Measurements from ENCODE around the gene AQP12A.
A peak's percentile ranks its signal among the peaks of the same experiment; 100 is the strongest.
"Not testable (repeated sequence)": the region's sequence is repeated elsewhere in the genome, so short reads cannot be mapped to it uniquely, and the experiment has no call there.

Gene AQP12A

DNA sequence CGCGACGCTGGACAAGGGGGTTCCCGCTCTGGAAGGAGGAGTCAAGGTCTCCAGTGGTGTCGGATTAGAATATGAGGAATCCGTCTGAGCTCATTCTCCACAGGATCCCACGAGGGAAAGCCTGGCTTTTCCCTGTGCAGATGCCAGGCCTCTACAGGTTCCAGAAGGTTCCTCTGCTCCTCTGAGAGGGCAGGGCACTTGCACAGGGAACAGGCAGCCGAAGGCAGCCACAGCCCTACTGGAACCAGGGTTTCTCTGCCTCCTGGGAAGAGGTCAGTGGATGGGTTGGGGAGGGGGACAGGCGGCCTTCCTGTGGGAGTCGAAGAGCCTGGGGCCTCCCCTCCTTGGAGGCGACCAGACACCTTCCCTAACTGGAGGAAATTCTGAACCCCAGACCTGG is 1.7 kb upstream of the AQP12A start:
- no peak for DNase-seq

DNA sequence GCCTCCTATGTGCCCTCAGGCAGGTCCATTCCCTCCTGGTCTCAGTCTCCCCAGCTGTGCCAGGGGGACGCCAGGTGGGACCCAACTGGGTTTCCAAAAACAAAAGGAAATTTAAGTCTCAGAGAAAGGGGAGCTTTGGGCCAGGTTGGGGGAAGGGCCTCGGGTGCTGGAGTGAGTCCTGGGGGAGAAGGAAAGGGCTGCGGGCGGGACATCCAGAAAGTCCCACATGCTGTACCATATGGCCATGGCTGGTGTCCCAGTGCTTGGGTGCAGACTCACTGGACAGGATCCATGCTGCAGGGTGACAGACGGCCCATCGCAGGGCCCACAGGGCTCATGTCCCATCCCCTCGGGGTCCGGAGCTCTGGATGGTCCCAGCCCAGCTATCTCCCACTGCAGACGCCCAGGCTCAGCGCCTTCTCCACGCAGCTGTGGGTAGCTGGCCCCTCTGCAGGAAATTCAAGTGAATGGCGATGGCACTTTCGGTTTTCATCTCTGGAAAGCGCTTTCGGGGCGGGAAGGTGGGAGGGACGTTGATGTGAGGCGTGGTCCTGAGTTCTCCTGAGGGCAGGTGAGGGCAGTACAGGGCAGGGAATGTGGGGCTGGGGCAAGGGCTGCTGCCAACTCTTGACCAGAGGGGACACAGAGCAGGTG is 1.1 kb upstream of the AQP12A start:
- peak; percentile 40 to 41 for DNase-seq

DNA sequence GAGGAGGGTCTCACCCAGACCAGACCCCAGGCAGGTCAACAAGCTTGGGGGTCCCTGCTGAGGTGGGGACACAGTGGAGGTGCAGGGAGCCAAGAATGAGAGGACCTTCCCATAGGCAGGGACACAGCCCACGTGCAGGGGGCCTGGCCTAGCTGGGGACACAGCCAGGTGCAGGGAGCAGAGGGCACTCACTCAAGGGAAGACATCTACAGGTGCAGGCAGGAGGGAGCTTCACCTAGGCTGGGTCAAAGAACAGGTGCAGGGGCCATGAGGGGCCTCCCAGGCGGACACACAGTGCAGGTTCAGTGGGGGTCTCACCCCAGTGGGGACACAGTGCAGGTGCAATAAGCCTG is 615 bp upstream of the AQP12A start:
- DNase-seq = not testable (repeated sequence)

DNA sequence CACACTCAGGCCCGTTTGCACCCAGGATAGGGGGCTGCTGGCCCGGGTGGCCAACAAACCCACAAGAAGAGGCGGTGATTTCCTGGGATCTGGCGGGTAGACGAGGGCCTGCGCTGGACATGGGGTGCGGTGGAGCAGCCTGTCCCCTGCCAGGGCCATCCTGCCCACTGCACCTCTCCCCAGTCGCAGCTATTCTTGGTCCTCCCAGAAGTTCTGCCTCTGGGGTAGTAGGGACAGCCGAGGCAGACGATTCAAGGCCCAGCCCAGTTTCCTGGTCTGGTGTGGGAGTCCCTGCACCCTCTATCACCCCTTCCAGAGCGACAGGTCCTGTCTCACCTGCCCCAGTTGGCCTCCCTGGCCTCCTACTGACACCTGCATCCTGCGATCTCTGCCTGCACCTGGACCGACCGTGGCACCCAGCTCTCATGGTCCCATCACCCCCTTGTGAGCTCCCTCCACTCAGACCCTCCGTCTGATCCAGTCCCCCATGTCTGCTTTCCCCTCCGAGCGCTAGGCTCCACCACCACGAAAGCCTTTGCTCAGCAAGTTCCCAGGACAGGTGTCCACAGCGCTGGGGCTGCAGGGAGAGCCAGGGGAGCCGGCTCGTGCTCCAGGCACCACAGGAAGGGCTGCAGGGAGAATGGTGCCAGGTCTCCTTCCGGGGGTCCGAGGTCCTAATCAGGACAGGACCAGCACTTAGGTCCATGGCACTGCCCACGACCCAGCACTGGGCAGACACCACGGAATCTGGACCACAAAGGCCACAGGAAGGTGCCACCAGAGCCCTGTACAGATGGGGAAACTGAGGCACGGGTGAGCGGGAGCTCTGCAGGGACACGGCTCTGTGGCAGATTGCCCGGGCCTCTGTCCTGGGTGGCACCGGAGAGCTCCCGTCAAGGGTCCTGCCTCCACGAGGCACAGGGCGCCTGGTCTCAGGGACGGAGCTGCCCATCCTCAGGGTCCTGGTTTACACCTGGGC is 1.2 kb downstream of the AQP12A start:
- not testable (repeated sequence) for DNase-seq

DNA sequence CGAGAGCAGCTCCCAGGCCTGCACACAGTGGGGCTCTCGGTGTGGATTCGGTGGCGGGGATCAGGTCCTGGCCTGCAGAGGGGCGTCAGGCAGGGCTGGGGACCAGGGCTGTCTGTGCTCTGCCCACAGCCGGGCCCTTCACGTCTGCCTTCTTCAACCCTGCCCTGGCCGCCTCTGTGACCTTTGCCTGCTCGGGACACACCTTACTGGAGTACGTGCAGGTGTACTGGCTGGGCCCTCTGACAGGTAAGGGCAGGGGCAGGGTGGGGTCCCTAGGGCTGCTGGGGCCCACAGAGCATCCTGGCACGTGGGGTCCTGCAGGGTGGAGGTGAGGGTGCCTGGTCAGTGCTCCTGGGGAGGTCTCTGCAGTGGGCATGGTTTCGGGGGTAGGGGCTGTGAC is 2.6 kb downstream of the AQP12A start:
- not testable (repeated sequence) for DNase-seq

DNA sequence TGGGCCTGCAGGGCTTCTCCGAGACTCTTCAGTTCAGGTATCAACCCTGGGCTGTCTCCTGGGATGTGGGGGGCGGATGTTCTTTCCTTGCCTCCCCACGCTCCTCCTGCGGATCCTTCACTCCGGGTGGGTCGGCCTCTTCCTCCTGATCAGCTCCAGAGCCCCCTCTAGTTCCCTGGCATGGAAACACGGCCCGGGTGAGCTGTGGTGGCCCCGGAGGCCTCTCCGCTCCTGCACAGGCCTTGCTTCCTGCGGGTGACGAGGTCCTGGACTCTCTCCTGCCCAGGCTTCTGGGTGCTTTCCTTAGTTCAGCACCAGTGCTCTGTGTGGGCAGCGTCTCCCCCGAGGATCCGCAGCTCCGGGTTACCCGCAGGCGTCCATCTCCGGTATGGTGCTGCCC is 3.9 kb downstream of the AQP12A start:
- not testable (repeated sequence) for DNase-seq

DNA sequence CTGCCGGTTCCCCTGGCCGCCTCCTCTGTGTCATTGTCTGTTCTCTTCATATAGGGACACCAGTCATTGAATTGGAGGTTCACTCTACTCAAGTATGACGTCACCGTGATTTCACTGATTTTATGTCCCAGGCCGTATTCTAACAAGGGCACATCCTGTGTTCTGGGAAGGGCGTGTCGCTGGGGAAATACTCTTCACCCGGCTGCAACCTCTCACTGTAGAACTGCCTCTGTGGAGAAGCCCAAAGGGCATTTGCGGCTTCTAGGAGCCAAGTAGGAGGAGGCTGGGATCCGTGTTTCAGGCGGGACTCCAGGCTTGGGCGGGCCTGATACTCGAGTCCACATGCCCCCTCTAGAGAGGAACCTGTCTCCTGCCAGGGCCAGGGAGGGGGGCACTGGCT is 4.8 kb downstream of the AQP12A start:
- DNase-seq = not testable (repeated sequence)

DNA sequence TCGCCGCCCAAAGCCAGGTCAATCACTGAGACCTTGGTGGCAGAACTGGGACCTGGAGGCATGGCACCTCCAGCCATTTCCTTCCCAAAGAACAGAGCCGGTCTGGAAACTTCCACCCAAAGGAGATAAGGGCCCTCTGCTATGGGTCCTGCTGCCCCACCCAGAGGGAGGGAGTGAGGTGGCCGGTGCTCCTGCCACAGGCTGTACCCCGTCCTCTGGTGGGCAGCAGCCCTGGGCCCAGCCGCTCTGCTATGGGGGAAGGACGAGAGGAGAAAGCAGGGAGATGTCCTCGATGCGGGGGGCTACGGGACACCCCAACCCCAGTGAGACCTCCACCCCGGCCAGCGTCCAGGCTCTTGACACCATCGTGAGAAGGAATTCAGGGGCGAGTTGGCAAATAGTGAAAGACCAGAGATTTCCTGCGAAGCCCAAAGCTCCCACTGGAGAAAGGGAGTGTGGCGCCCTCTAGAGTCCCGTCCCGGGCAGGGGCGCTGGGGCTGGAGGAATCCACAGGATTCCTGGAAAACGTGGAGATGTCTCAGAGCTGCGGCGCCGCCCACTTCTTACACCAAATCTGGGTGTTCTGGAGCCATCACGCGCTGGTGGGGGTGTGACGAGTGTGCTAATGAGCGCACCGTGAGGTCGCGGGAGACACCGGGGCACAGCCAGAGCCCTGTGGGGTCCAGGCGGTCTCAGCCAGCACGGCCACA is 7.3 kb downstream of the AQP12A start:
- DNase-seq = not testable (repeated sequence)

DNA sequence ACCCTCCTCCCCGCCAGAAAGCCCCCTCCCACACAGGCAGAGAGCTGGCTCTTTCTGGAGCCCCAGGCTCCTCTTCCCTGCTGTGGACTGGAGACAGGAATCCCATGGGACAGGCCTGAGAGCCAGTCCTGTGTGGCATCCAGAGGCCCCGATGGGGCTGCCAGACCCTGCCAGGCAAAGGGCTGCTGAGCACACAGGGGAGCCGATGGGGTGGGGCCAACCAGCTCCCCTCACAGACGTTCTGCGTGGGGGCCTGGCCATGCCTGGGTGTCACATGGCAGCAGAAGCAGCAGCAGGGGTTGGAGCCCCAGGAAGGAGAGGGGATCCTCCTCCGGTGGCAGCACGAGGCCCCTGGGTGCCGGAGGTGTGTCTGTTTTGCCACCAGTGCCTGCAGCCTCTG is 8.2 kb downstream of the AQP12A start:
- not testable (repeated sequence) for DNase-seq

DNA sequence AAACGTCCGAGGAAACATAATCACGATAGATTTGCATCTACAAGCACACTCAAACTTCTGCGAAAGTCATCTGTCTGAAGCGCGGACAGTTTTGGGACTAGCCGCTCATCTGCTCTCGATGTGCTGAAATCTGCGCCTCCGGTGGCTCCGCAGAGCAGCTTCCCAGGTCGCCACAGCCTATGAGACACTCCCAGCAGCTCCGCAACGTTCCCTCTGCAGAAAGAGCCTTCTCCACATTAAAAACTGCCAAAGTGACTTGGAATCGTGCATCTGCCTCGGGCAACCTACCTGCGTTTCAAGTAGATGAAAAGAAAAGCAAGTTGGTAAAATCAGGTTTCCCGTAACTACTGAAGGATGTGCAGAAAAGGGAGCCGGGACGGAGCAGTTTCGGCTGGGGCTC is 8.9 kb downstream of the AQP12A start:
- DNase-seq = not testable (repeated sequence)

DNA sequence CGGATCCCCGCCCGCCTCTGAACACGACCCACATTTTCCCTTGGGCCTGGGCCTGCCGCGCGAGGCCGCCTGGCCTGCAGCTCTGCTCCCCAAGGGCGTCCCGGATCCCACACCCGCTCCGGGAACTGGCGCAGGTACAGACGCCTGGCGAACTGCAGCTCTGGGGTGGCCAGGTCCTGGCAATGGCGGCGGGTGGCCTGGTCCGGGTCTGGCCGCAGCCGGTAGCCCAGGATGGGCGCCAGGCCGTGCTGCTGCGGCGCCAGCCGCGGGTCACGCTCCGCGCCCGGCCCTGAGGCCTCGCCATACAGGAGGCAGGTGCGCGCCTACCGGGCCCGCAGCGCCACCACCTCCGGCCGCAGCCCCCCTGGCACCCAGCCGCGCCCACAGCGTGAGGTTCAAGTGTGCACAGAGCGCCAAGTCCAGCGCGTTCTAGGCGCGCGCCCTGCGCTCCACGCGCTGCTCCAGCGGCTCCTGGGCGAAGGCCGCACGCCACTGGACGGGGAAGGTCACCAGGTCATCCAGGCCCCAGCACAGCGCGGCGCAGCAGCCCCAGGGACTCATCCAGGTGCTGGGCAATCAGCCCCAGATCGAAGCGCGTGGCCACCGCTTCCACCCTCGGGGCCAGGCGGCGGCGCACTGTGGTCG is 9.5 kb downstream of the AQP12A start:
- no peak for DNase-seq

DNA sequence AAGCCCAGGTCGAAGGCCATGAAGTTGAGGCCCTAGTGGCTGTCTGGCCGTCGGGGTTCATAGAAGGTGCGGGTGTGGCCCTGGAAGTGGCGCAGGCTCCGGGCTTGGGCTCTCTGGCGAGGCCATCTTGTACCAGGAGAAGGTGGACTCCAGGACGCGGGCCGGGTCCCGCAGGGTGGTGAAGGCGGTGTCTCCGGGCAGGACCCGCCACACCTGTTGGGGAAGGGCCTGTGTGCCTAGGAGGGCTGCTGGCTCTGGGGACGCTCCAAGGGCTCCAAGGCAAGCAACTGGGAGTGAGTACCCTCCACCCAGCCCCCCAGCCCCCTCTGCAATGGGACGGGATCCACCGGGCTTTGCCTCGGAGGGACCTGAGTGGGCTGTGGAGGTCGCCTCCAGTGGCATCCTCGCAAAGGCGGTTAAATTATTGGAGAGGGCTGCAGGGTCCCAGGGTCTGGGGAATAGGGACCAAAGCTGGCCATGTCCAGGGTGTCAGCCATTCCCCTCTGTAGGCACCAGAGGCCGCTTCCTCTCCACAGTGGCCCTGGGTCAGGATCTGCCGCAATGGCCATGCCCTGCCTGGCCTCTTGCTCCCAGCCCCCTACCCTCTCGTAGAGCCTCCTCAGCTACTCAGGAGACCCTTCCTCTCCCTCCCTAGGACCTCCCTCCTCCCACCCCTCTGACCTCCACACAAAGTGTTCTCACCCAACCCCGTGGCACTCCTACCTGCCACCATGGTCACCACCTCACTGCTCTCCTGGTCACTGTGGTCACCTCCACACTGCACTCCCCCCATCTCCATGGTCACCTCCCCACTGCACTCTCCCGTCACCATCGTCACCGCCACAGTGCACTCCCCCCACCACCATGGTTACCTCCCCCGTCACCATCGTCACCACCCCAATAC is 10.3 kb downstream of the AQP12A start:
- no peak for DNase-seq

DNA sequence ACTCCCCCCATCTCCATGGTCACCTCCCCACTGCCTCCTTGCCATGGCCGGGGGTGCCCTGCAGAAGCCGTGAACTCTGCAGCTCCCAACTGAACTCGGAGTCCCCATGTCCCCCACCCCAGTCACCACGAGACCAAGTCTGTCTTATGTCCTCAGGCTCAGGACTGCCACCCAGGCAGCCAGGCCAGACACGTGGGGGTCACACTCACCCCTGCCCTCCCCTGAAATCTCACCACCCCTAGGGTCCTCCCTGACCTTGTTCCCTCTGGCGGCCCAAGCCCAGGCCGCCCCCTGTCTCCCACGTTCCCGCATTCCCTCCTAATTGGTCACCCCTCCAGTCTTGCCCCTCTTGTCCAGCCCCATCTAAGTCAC is 11.0 kb downstream of the AQP12A start:
- DNase-seq = no peak

DNA sequence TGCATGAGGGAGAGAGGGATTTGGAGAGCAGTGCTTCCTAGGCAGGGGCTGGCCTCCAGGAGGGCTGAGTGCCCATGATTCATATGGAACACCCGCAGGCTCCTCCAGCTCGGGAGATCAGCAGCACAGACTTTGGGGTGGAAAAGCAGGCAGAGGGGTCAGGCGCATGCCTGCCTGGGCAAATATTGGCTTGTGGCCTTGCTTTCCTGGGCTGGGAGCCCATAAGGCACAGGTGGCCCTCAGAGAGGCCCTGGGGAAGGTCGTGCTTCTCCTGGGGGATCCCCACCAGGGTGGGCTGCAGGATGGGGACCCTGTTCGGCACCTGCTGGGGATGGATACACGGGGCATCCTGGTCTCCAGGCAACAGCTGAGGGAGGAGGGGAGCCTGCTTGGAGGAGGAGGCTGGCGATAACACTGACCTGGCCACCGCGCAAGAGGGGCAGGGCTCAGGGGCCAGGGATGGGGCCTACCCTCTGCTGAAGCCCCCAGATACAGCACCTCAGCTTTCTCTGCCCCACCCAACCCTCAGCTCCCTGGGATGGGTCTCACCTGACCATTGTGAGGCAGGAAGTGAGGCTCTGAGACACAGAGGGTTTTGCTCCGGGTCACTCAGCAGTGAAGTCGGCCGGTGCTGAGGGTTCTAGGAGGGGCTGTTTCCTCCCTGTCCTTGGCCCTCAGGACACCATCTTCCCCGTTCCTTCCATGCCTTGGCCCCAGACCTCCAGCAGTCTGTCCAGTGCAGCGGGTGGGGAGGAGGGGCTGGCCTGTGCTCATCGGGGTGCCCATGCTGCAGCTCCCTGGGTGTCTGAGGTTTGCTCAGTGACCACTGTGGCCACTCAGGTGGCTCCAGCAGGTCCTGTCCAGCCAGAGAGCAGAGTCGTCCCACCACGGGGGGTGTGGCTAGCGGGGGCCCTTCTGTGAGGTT is 12.0 kb downstream of the AQP12A start:
- DNase-seq = no peak

DNA sequence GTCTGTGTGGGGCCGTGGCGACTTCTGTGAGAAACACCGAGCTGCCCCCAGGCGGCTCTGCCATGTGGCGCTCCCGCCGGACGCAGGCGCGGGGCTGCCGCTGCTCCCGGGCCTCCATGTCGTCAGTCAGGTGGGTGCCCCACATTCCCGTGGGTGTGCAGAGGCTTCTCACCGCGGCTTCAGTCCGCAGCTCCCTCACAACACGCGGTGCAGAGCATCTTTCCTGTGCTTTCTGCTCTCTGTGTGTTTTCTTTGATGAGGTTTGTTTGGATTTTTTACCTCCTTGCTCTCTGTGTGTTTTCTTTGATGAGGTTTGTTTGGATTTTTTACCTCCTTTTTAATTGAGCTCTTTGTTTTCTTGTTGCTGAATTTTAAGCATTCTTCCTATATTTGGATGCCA is 13.0 kb downstream of the AQP12A start:
- no peak for DNase-seq

DNA sequence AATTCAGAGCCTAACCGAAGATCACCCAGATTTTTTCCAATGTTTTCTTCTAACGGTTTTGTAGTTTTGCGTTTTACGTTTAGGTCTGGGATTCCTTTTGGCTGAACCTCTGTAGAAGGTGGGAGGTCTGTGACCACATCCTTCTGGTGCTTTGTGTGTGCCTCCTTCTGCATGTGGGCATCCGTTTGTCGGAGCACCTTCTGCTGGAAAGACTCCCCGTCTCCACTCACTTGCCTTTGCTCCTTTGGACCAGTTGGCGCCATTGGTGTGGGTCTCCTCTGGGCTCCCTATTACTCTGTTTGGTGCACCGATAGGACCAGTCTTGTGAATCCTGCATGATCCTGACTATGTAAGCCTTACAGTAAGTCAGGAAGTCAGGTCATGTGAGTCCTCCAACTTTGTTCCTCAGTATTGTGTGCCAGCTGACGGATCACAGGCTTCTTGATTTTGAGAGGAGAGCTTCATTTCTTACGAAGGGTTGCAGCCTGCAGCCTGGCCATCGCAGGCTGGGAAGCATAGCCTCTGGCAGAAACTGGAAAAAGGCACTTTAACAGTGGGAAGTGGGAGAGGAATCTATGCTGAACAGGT is 13.6 kb downstream of the AQP12A start:
- DNase-seq = no peak

DNA sequence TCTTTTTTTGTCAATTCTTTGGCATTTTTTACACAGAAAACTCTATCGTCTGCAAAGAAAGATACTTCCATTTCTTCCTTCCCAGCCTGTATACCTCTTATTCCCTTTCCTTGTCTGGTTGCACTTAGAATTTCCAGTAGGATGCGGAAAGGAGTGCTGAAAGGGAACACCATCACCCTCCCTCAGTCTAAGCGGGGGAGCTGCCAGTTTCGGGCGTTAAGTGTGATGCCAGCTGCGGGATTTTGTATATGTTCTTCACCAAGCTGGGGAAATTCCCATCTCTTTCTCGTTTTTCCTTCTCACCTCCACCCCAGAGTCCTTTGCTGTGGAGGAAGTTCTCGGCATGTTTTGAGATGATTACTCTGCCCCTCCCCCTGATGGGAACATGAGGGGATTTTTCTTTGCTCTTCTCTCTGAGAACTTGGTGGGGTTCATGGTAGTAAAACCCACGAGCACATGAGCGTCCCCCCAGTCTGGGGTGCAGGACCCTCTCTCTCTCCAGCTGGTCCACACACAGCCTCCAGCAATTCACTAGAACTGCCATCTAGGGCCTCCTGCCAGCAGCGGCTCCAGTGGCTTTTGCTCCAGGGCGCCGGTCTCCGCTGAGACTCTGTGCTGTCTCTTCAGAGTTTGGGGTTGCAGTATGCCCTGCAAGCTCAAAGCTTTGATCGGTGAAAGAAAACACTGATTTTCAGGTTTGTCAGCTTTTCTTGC is 15.5 kb downstream of the AQP12A start:
- DNase-seq = no peak

DNA sequence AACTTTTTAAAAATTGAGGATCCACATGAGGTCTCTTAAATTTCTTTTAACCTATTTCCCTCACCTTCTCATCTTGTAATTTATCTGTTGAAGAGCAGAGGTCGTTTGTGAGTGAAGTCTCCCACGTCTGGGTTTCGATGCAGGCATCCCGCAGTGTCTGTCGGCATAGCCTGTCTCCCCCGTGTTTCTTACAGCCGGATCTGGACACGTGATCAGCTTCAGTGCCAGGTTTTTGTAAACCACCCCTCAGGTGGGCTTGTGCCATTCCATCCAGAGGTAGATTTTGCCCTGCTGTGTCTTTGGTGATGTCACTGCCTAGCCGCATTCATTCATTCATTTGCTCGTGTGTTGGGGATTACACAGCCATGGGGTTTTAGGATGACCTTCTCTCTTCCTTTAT is 16.2 kb downstream of the AQP12A start:
- DNase-seq = no peak

DNA sequence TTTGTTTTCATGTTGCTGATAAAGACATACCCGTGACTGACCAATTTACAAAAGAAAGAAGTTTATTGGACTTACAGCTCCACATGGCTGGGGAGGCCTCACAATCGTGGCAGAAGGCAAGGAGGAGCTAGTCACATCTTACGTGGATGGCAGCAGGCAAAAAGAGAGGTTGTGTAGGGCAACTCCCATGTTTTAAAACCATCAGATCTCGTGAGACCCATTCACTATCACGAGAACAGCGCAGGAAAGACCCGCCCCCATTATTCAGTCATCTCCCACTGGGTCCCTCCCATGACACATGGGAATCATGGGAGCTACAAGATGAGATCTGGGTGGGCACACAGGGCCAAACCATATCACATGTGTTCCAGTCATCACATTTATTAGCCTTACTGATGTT is 16.8 kb downstream of the AQP12A start:
- DNase-seq = no peak

DNA sequence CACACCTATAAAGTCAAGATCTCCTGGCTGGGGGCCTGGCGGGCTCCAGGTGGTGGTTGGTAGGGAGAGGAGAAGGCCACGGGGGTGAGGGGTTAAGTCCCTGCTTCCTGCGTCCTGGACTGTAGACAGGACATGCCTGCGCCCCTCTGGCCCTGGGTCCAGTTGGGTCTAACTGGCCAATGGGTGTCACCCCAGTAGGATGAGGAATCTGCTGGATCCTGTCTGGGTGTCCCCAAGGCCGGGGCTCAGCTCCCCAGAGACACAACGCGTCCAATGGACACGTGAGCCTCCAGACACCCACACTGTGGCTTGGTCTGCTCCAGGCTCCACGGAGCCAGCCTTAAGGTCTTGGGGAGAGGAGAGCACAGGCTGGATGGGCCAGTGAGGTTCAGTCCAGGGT is 19.6 kb downstream of the AQP12A start:
- no peak for DNase-seq
